Measurements from ENCODE around the gene NOP10.

The NOP10 gene

GRCh38 chr15:34318277-34319079 is 24.5 kb downstream of the NOP10 start:
- DNase-seq (ENCODE audit: low read depth in 2 of 2): peak; percentile 67 to 80
- H3K4me3 ChIP-seq (replicated peaks in 1 of 2; ENCODE audit: low read depth in 2 of 2, low read length in 2 of 2): peak overlapping the region; percentile 39 to 52
- TF ChIP-seq, protein P1, sequence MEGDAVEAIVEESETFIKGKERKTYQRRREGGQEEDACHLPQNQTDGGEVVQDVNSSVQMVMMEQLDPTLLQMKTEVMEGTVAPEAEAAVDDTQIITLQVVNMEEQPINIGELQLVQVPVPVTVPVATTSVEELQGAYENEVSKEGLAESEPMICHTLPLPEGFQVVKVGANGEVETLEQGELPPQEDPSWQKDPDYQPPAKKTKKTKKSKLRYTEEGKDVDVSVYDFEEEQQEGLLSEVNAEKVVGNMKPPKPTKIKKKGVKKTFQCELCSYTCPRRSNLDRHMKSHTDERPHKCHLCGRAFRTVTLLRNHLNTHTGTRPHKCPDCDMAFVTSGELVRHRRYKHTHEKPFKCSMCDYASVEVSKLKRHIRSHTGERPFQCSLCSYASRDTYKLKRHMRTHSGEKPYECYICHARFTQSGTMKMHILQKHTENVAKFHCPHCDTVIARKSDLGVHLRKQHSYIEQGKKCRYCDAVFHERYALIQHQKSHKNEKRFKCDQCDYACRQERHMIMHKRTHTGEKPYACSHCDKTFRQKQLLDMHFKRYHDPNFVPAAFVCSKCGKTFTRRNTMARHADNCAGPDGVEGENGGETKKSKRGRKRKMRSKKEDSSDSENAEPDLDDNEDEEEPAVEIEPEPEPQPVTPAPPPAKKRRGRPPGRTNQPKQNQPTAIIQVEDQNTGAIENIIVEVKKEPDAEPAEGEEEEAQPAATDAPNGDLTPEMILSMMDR (IDR thresholded peaks at IDR 0.05; ENCODE audit: low read depth, low read length): no peak

GRCh38 chr15:34314491-34315490 is 28.1 kb downstream of the NOP10 start:
- peak in 1 of 2 donors; percentile 49 for DNase-seq (ENCODE audit: low read depth in 2 of 2)
- H3K4me3 ChIP-seq (replicated peaks in 1 of 2; ENCODE audit: low read depth in 2 of 2, low read length in 2 of 2): no peak overlapping the region
- TF ChIP-seq, protein P1 (IDR thresholded peaks at IDR 0.05; ENCODE audit: low read depth, low read length): no peak

DNA sequence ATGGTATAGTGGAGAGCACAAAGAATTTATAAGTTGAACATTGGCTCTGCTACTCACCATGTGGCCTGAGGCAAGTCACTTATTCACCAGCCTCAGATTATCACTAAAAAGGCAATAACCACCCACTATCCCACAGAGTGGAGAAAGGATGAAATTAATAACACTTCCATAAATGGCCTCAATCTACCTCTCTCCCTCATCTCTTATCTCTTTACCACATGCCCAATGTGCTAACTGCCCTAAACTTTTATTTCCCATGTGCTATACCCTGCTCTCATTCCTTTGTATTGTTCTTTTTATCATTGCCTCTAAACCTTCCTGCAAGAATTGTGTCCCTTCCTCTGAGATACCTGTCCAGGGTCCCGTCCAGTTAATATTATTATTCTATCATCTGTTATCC is 31.4 kb downstream of the NOP10 start:
- H3K4me3 ChIP-seq (replicated peaks in 1 of 2; ENCODE audit: low read depth in 2 of 2, low read length in 2 of 2): no peak overlapping the region
- TF ChIP-seq, protein P1 (IDR thresholded peaks at IDR 0.05; ENCODE audit: low read depth, low read length): no peak
- no peak for DNase-seq (ENCODE audit: low read depth in 2 of 2)

DNA sequence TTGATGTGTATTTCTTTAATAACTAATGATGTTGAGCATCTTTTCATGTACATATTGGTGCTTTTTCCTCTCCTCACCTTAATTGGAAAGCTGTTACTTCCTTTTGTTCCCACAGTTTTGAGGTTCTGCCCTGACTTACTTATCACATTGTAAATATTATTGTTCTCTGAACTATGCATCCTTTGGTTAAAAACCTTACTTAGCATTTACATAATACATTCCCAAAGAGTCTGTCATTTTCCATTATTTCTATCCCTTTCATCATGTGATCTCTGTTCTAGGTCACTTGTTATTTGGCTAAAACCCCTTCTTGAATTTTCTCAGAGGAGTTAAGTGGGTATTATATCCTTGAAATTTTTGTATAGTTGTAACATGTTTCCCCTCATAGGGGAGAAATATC is 38.3 kb downstream of the NOP10 start:
- peak; percentile 43 to 76 for DNase-seq (ENCODE audit: low read depth in 2 of 2)
- H3K4me3 ChIP-seq (replicated peaks in 1 of 2; ENCODE audit: low read depth in 2 of 2, low read length in 2 of 2): no peak overlapping the region
- TF ChIP-seq, protein P1 (IDR thresholded peaks at IDR 0.05; ENCODE audit: low read depth, low read length): no peak

- DNase-seq (ENCODE audit: low read depth in 2 of 2): no peak
- TF ChIP-seq, protein P1 (IDR thresholded peaks at IDR 0.05; ENCODE audit: low read depth, low read length): no peak
Measured at GRCh38 chr15:34301058-34301457, 41.9 kb downstream of the NOP10 start.

DNA sequence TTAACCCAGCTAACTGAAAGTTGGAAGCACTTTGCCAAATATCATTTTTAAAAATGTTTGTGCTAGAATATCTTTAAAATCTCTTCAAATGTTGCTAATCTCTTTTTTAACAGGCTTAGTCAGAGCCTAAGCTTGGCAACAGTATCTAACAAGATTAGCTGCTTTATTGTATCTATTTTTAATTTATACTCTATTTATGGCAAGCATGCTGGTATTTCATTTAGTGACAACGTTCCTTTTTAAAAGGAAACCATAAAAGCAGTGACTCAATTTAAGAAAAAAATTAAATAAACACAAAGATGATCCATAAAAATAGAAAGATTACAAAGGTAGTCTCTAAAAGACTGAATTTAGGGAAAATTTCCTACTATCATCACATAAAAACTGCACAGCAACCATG is 45.9 kb downstream of the NOP10 start:
- DNase-seq (ENCODE audit: low read depth in 2 of 2): peak in 1 of 2 donors; percentile 15
- no peak overlapping the region for H3K4me3 ChIP-seq (replicated peaks in 1 of 2; ENCODE audit: low read depth in 2 of 2, low read length in 2 of 2)
- TF ChIP-seq, protein P1 (IDR thresholded peaks at IDR 0.05; ENCODE audit: low read depth, low read length): no peak

More at GRCh38 chr15:34301058-34301457, 41.9 kb downstream of the NOP10 start:
- H3K4me3 ChIP-seq (replicated peaks in 1 of 2; ENCODE audit: low read depth in 2 of 2, low read length in 2 of 2): no peak overlapping the region
